Astrocyte (in vitro differentiated cells and primary cell): Measurements from ENCODE around the gene AOAH.

Experiments used
- EZH2 ChIP-seq: IDR thresholded peaks from 2 replicates; pipeline ENCODE4 v1.6.1; 2012; ENCODE audit warnings: mild to moderate bottlenecking, low read length, inconsistent platforms; ENCODE audit not compliant: insufficient read depth
- TF ChIP-seq, protein P1 (sequence below): IDR thresholded peaks from 2 replicates; pipeline ENCODE4 v1.5.1; 2011; ENCODE audit warnings: low read depth, mild to moderate bottlenecking, inconsistent platforms, low read length, moderate library complexity; ENCODE audit not compliant: insufficient read depth

DNA sequence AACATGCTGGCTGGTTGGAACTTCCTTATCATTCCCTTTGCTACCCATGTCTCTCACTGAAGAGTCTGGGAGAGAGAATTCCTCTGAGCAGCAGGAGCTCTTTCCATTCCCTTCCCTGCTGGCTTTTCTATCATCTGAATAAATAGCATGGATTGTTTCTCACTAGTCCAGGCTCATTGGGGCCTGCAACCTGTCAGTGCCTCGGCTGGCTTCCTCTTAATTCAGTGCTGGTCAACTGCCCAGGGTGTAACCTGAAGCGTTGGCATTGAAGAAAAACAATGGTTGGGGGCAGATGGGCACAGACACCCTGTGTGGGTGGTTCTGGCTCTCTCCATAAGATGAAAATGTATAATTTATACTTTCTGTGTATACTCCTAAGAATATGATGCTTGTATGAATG, 179.0 kb downstream of the AOAH start:
- TF ChIP-seq, protein P1, sequence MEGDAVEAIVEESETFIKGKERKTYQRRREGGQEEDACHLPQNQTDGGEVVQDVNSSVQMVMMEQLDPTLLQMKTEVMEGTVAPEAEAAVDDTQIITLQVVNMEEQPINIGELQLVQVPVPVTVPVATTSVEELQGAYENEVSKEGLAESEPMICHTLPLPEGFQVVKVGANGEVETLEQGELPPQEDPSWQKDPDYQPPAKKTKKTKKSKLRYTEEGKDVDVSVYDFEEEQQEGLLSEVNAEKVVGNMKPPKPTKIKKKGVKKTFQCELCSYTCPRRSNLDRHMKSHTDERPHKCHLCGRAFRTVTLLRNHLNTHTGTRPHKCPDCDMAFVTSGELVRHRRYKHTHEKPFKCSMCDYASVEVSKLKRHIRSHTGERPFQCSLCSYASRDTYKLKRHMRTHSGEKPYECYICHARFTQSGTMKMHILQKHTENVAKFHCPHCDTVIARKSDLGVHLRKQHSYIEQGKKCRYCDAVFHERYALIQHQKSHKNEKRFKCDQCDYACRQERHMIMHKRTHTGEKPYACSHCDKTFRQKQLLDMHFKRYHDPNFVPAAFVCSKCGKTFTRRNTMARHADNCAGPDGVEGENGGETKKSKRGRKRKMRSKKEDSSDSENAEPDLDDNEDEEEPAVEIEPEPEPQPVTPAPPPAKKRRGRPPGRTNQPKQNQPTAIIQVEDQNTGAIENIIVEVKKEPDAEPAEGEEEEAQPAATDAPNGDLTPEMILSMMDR = no peak
- no peak for TF ChIP-seq EZH2
